DMS114 treated with DMSO at 0.1 percent for 48 hours (cell line): Measurements from ENCODE around the gene STK32C.
"Not testable (repeated sequence)": the region's sequence is repeated elsewhere in the genome, so short reads cannot be mapped to it uniquely, and the experiment has no call there.

Source experiments
- DNase-seq: peaks from one replicate; lab custom pipeline; 2025; ENCODE audit not compliant: unreplicated experiment; lab: John Stamatoyannopoulos, UW

The STK32C gene

GRCh38 chr10:132338876-132339275 lies 31.1 kb upstream of the STK32C start:
- no peak for DNase-seq

GRCh38 chr10:132337854-132338253 lies 30.1 kb upstream of the STK32C start:
- not testable (repeated sequence) for DNase-seq

- DNase-seq, result no peak
These were observed 29.2 kb upstream of the STK32C start for GRCh38 chr10:132336919-132337407.

GRCh38 chr10:132336064-132336746 lies 28.5 kb upstream of the STK32C start:
- DNase-seq, result no peak

GRCh38 chr10:132335189-132336063 lies 27.7 kb upstream of the STK32C start:
- DNase-seq, result no peak

GRCh38 chr10:132334631-132335188 lies 27.0 kb upstream of the STK32C start:
- no peak for DNase-seq

GRCh38 chr10:132333386-132333785 lies 25.6 kb upstream of the STK32C start:
- DNase-seq, result no peak

- no peak for DNase-seq
These were observed 24.6 kb upstream of the STK32C start for GRCh38 chr10:132332433-132332754.

- DNase-seq, result peak; percentile 94
These were observed 24.1 kb upstream of the STK32C start, which contains the start of gene LRRC27 for GRCh38 chr10:132331601-132332432. TSS of gene LRRC27 (plus strand) at chr10:132332193. CDS start at chr10:132333525, 1,332 bp downstream.

GRCh38 chr10:132330486-132330833 lies 22.7 kb upstream of the STK32C start:
- no peak for DNase-seq

- peak; percentile 27 for DNase-seq
These were observed 22.1 kb upstream of the STK32C start for GRCh38 chr10:132329565-132330485.

GRCh38 chr10:132328738-132329137 lies 21.0 kb upstream of the STK32C start:
- no peak for DNase-seq

- no peak for DNase-seq
These were observed 20.4 kb upstream of the STK32C start for GRCh38 chr10:132328106-132328505.

- DNase-seq, result no peak
These were observed 19.2 kb upstream of the STK32C start for GRCh38 chr10:132326925-132327324.

GRCh38 chr10:132326344-132326889 lies 18.7 kb upstream of the STK32C start:
- DNase-seq, result no peak

GRCh38 chr10:132324186-132324585 lies 16.4 kb upstream of the STK32C start:
- DNase-seq, result no peak

GRCh38 chr10:132322586-132323048 lies 14.9 kb upstream of the STK32C start:
- DNase-seq, result no peak

GRCh38 chr10:132321726-132322125 lies 14.0 kb upstream of the STK32C start:
- DNase-seq, result no peak

- DNase-seq, result no peak
These were observed 13.1 kb upstream of the STK32C start for GRCh38 chr10:132320654-132321469.
